ENCODE data around the gene ADARB2. TPM values are rescaled to one million over a fixed set of nuclear protein-coding genes. Genes with fewer than 3 reads are reported as not detected.

The ADARB2 gene
- total RNA-seq, 2 donors from 2014 or later = 8.0 to 12.2 TPM

GRCh38 chr10:1665021-1665661, 72.2 kb downstream of the ADARB2 start:
- intact Hi-C loops (cut with DNase I) = no loop called here
- Histone ChIP-seq H3K4me3 (no peak overlapping the region), H3K4me1 (no peaks in the 10 kb centered on the region), H3K9me3 (no peaks in the 10 kb centered on the region), H3K27me3 (no peaks in the 10 kb centered on the region), H3K27ac (no peak overlapping the region), H3K36me3 (replicated peaks in 1 of 2; ENCODE audit: insufficient read depth in 1 of 2, low read depth in 2 of 2) (no peaks in the 10 kb centered on the region)
- no peak for TF ChIP-seq POLR2A (IDR thresholded peaks at IDR 0.05)
- no peak for TF ChIP-seq CTCF (IDR thresholded peaks at IDR 0.05)
- WGBS, 2 donors = 81 to 84% methylated on average over 17 to 20 of the region's 20 CpGs
- ATAC-seq (no peak), DNase-seq (no peak)

GRCh38 chr10:1664333-1664964, 72.9 kb downstream of the ADARB2 start:
- WGBS, 2 donors = 62 to 70% methylated on average over 15 of the region's 15 CpGs
- ATAC-seq (no peak), DNase-seq (no peak)
- Histone ChIP-seq H3K27me3 (no peaks in the 10 kb centered on the region), H3K27ac (no peak overlapping the region), H3K4me3 (no peak overlapping the region), H3K36me3 (replicated peaks in 1 of 2; ENCODE audit: insufficient read depth in 1 of 2, low read depth in 2 of 2) (no peaks in the 10 kb centered on the region), H3K4me1 (no peaks in the 10 kb centered on the region), H3K9me3 (no peaks in the 10 kb centered on the region)
- intact Hi-C loops (cut with DNase I) = no loop called here
- TF ChIP-seq CTCF (IDR thresholded peaks at IDR 0.05) (no peak), POLR2A (IDR thresholded peaks at IDR 0.05) (no peak)

- no peak overlapping the region for H3K4me3 ChIP-seq
- no peaks in the 10 kb centered on the region for H3K4me1 ChIP-seq
- DNase-seq (no peak), ATAC-seq (no peak)
- H3K27ac ChIP-seq = no peak overlapping the region
- no peaks in the 10 kb centered on the region for H3K9me3 ChIP-seq
- no peak for TF ChIP-seq POLR2A (IDR thresholded peaks at IDR 0.05)
- no peak for TF ChIP-seq CTCF (IDR thresholded peaks at IDR 0.05)
- intact Hi-C loops (cut with DNase I) = no loop called here
- 85 to 87% methylated on average over 17 of the region's 17 CpGs for WGBS, 2 donors
- no peaks in the 10 kb centered on the region for H3K27me3 ChIP-seq
- no peaks in the 10 kb centered on the region for H3K36me3 ChIP-seq (replicated peaks in 1 of 2; ENCODE audit: insufficient read depth in 1 of 2, low read depth in 2 of 2)
Measured at GRCh38 chr10:1663226-1663625, 74.1 kb downstream of the ADARB2 start.

GRCh38 chr10:1662438-1663025, 74.8 kb downstream of the ADARB2 start:
- Histone ChIP-seq H3K27me3 (no peaks in the 10 kb centered on the region), H3K4me3 (no peak overlapping the region), H3K27ac (no peak overlapping the region), H3K36me3 (replicated peaks in 1 of 2; ENCODE audit: insufficient read depth in 1 of 2, low read depth in 2 of 2) (no peaks in the 10 kb centered on the region), H3K9me3 (no peaks in the 10 kb centered on the region), H3K4me1 (no peaks in the 10 kb centered on the region)
- no peak for TF ChIP-seq POLR2A (IDR thresholded peaks at IDR 0.05)
- no peak for TF ChIP-seq CTCF (IDR thresholded peaks at IDR 0.05)
- 72 to 74% methylated on average over 17 to 20 of the region's 20 CpGs for WGBS, 2 donors
- intact Hi-C loops (cut with DNase I) = no loop called here
- DNase-seq (no peak), ATAC-seq (no peak)
